GOT3 (cell line): ENCODE data around the gene ZNF783.
"Not testable (repeated sequence)": the region's sequence is repeated elsewhere in the genome, so short reads cannot be mapped to it uniquely, and the experiment has no call there.

Experiments
- DNase-seq: peaks from one replicate; lab custom pipeline; 2025; ENCODE audit warnings: mixed read lengths; lab: John Stamatoyannopoulos, UW

The ZNF783 gene

DNA sequence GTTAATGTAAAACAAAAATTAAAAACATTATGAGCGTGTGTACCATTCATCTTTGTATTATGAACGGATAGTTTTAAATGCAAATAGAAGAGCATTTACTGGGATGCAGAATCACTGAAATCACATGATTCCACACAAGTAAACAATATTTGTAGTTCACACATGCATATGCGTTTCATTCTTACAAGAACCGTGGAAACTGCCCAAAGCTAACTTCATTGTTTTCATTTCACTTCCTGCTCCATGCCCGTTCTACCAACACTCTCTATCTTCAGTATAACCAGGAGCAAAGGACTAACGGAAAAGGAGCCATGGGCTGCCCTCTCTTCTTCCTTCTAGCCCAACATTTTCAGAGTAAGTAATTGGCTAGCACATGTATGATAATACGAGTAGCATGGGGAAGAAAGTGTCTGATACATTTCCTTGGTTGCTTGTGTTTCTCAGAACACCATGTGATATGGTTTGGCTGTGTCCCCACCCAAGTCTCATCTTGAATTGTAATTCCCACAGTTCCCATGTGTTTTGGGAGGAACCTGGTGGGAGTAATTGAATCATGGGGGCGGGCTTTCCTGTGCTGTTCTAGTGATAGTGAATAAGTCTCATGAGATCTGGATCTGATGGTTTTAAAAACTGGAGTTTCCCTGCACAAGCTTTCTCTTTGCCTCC lies 38.8 kb downstream of the ZNF783 start:
- no peak for DNase-seq

DNA sequence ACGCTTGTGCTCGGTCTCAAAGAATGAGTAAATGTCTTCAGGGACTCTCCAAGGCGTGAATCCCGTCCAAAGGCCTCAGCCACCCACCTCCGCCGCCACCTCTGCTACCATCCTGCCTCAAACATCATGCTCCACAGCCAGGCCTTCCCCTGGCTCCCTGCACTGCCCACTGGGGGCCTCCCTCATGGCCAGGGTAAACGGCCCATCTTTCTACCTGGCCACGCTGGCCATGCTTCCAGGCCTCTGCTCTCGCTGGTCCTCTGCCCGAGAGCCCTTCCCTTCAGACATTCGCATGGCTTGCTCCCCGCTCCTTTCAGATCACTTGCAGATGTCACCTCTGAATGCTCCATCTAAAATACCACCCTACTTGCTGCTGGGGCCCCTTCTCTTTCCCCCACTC lies 40.2 kb downstream of the ZNF783 start:
- DNase-seq = no peak

DNA sequence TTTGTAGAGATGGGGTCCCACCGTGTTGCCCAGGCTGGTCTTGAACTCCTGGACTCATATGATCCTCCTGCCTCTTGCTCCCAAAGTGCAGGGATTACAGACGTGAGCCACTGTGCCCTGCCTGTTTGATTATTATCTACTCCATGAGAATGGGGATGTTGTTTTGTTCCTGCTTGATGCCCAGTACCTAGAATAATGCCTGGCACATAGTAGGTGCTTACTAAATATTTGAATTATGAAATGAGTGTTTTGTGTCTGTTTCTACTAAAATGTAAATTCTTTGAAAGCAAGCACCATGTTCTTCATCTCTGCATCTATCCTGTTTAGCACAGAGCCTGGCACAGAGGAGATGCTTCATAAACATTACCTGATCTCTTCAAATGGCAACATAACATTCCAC lies 40.9 kb downstream of the ZNF783 start:
- no peak for DNase-seq

DNA sequence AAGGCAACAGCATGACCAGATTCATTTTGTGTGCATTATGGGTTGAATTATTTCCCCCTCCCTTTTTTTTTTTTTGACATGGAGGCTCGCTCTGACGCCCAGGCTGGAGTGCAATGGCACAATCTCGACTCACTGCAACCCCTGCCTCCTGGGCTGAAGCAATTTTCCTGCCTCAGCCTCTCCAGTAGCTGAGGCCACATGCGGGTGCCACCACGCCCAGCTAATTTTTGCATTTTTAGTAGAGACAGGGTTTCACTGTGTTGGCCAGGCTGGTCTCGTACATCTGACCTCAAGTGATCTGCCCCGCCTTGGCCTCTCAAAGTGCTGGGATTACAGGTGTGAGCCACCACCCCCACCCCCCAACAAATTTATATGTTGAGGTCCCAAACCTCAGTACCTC lies 42.0 kb downstream of the ZNF783 start:
- no peak for DNase-seq

DNA sequence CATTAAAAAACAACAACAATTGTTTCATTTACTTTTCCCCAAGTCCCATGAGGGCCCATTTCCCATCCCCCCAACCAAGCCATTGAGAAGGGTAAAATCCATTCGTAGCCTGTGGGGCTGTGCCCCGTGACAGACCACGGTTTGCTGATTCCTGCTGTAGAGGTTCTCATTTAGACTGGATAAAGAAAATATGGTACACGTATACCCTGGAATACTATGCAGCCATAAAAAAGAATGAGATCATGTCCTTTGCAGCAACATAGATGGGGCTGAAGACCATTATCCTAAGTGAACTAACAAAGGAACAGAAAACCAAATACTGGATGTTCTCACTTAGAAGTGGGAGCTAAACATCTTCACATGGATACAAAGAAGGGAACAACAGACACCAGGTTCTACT lies 44.9 kb downstream of the ZNF783 start:
- DNase-seq = no peak

DNA sequence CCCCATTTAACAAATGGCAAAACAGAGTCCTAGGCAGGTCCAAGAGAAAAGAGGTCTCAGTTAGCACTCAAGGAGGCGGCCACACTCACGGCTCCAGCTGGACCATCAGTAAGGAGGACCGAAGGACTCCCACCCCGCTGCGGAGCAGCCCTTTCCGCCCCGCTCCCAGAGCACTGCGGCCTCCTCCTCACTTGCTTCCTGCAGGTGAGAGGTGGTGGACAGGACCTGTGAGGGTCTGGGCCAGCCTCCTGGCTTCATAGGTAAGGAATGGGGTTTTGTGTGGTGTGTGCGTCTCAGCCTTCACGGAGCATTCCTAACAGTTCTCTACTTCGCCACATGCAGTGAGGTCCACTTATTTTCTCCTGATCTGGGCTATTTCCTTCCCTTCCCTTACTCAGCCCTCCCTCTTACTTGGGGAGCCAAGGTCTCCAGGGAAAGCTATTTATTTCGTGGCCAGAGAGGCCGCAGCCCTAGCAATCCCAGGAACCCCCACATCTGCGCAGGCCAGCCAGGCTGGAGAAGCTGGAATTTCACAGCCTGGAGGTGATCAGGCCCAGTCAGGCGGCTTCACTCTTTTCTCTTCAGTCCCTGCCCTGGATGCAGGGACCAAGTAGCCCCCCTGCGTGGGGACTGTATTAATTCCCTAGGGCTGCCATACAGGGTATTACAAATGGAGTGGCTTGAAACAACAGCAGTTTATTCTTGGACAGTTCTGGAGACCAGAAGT lies 45.9 kb downstream of the ZNF783 start:
- DNase-seq = no peak

DNA sequence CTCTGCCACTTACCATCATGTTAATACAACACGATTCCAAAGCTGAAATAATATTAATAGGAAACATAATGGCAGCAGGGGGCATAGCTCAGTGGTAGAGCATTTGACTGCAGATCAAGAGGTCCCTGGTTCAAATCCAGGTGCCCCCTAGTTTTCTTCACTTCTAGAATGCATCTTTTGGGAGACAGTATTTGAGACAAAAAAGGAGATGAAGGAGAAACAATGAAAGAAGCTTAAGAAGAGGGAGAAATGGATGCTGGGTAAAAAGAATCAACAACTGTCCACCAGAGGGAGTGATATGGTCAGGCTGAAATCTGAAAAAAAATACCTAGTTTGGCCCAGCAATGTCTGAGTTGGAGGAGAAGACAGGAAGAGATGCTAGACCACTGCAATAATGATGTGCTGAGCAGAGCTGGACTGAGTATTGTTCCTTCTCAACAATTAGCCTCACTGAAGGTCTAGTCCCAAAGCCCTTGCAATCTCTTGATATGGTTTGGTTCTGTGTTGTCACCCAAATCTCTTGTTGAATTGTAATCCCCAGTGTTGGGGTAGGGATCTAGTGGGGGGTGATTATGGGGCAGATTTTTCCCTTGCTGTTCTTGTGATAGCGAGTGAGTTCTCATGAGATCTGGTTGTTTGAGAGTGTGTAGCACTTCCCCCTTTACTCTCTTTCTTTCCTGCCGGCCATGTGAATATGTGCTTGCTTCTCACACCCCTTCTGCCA lies 48.3 kb downstream of the ZNF783 start:
- no peak for DNase-seq

DNA sequence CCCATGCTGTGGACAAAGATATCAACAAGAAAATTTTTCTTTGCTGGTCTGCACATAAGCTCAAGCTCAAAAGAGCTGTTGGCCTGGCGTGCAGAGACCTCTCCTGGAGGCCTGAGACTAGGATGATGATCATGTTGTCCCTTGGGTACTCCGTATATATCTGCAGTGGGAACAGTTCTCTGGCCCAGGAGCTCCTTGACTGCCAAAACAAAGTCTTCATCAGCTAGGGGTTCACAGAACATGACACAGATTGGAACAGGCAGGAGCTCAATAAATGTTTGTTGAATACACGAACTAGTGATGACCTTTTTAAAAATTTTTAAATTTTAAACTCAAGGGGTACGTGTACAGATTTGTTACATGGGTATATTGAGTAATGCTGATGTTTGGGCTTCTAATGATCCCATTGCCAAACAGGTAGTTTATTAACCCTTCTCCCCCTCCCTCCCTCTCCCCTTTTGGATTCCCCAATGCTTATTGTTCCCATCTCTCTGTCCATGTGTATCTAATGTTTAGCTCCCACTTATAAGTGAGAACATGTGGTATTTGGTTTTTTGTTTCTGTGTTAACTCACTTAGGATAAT lies 49.1 kb downstream of the ZNF783 start:
- no peak for DNase-seq

DNA sequence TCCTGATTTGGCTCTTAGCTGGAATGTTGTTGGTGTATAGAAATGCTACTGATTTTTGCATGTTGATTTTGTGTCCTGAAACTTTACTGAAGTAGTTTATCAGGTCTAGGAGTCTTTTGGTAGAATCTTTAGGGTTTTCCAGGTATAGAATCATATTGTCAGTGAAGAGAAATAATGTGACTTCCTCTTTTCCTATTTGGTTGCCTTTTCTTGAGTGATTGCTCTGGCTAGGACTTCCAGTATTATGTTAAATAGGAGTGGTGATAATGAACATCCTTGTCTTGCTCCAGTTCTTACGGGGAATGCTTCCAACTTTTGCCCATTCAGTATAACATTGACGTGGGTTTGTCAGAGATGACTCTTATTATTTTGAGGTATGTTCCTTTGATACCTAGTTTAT lies 52.0 kb downstream of the ZNF783 start:
- DNase-seq = no peak

DNA sequence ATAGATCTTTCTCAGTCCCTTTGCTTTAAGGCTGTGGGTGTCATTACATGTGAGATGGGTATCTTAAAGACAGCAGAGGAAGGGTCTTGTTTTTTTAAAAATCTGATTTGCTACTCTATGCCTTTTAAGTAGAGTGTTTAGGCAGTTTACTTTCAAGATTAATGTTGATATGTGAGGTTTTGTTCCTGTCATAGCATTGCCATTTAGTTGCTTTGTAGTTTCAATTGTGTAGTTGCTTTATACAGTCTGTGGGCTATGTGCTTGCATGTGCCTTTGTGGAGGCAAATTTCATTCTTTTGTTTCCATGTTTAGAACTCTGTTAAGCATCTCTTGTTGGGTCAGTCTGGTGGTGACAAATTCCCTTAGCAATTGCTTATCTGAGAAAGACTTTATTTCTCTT lies 54.6 kb downstream of the ZNF783 start:
- no peak for DNase-seq

DNA sequence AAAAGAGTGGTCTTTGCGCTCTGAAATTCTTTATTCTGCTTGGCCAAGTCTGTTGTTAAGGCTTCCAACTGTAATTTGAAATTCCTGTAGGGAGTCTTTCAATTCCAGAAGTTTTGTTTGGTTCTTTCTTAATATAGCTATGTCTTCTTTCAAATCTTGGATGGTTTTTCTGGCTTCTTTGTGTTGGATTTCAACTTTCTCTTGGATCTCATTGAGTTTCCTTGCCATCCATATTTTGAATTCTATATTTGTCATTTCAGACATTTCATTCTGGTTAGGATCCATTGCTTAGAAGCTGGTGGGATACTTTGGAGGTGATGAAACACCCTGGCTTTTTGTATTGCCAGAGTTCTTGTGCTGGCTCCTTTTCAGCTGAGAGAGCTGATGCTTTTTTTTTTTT lies 55.5 kb downstream of the ZNF783 start:
- DNase-seq = no peak

DNA sequence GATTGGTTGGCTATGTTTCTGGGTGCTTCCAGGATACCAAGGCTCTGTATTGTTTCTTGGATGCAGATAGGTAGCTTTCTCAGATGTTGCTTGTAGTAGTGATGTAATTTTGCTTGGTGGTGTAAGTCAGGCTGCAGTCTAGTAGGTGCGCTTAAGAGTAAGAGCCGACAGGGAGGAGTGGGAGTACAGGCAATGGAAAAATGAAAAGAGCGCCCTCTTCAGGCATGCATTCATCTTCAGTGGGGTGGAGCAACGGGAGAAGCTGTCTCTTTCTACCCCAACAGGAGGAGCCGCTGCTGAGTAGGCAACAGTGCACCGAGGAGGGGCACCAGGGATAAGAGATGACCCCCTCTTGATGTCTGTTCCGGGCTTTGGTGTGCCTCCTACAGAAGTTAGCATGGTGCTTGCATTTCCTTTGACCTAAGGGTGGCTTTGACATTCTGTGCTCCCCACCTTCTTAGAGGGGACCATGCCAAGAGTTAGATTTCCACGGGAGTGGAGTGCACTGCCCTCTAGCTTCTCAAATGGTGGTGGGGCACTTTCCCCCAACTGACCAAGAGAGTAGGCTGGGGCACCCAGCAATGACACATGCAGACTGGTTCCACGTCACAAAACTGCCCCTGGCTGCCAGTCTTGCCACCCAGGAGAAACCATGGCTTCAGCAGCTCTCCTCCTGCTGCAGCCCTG lies 56.1 kb downstream of the ZNF783 start:
- DNase-seq = no peak

DNA sequence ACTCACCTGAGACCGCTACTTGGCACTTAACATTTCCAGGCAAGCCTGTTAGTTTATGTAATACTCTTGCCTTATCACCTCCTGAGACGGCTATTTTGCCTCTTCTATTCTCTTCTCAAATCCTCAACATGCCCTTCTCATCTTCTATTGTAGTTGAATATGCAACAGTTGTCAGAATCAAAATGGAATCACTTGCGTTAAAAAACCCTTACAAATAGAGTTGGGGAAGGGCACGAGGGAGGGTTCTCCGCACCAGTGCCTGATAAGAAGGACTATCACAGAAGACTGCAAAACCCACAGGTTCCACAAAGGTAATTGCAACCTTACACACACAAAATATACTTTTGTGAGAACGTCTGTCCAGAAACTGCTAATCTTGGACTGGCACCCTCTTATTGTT lies 57.4 kb downstream of the ZNF783 start:
- no peak for DNase-seq

DNA sequence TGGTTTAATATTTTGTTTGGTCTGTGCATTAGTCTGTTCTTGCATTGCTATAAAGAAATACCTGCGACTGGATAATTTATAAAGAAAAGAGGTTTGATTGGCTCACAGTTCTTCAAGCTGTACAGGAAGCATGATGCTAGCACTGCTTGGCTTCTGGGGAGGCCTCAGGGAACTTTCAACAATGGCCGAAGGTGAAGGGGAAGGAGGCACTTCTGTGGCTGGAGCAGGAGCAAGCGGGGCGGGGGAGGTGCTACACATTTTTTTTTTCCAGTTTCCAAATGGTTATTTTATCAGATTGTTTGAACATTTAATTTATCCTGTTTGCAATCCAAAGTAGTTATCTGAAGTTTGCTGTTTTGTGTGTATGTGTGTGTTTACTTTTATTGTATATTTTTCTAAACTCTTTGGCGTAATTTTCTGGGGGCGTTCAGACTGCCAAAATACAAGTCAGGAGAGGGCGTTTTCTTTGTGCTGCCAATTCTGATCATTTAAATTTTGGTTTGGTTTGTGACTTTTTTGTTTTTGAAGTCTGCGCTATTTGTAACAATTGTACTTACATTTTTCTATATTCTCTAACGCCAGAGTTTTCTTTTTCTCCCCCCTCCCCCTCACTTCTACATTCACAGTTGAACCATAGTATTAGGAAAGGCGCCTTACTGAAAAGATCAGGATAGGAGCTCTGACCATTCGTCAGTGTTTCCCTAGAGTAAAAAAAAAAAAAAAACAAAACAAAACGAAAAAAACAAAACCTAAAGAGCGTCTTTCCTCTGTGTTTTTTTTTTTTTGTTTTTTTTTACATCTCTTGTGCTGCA lies 58.5 kb downstream of the ZNF783 start:
- DNase-seq = no peak

DNA sequence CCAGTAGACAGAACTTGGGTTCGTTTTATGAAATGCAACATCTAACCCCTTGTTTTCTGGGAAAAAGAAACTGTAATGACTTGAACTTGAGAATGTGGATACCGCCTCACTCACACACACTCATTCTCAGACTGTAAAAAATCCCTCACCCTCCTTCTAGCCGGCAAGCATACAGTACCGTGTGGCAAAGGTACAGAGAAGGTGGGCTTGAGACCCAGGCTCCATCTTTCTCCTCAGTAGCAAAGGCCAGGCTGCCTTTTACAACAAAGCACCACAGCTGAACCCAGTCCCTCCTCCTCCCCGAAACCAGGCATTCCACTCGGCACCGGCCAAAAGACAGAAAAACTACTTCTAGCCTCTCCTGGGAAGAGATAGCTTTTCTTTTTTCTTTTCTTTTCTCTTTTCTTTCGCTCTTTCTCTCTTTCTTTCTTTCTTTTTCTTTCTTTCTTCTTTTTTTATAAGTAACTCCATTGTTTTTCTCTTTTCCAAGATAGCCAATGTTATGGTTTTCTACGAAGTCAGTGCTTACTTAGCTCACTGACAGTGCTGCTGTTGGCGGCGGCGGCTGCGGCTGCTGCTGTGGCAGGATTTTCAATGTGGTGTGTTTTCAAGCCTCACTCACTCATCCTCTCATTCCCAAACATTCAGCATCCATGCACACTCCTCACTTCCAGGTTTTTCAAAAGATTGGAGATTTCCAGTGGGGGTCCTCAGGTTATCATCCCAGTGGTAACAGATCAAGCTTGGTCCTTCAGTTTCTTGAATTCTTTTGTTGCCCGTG lies 59.3 kb downstream of the ZNF783 start:
- not testable (repeated sequence) for DNase-seq

DNA sequence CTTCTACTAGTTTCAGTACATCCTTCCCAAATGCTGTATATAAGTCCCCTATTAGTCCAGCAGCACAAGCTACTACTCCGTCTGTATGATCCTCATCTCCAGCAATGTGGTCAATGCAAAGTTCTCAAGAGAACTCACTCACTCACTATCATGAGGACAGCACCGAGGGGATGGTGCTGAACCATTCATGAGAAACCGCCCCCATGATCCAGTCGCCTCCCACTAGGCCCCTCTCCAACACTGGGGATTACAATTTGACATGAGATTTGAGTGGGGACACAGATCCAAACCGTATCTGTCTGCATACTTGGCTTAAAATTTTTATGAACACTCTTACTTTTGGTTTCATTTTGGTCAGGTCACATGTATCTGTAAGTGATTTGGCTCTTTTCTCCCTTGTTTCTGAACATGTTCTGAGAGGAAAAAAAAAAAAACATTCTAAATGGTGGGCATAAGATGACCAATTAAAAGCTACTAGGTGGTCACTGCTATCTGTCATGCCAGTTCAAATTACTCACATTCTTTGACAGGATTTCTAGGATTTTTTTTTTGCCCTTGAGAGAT lies 60.1 kb downstream of the ZNF783 start:
- DNase-seq = no peak

DNA sequence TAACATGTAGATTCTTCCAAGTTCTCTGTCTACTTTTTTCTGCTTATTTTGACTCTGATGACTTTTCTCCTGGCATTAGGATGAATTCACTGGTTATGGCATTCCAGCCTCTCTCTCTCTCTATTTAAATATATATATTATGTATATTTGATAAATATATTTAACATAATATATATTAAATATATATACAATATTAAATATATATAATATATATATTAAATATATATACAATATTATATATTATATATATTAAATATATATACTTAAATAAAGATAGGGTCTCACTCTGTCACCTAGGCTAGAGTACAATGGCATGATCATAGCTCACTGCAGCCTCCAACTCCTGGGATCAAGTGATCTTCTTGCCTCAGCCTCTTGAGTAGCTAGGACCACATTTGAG lies 60.7 kb downstream of the ZNF783 start:
- DNase-seq = no peak

DNA sequence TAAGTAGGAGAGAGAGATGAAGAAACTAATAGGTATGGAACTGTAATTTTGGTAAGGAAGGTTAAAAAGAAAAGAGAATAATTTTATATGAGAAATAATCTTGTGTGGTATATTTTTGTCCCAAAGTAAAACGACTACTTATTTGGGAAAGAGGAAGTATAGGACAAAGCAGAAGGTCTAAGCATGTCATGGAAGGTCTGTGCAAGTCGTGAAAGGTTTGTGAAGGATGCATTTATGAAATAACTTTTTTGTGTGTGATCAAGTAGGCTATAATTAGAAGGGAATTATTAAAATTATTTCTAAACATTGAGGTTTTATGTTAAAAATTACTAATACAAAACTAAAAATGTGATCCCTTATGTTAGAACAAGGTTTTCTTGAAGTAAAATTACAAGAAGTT lies 63.3 kb downstream of the ZNF783 start:
- DNase-seq = no peak

DNA sequence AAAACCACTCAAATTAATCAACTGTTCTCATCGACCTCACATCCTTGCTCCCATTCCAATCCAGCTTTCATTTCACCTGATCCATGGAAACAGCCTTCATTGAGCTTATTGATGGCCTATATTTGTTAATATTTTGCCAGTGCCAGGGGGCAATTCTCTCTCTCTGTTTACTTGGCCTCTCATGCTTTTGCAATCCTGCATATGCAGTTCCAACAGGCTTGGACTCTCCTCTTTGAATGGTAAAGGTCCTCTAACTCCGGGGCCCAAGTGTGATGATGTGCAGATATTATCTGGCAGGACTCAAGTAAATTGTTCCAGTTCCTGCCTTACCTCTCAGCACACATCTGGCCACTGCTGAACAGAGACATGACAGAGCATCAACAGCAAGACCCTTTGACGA lies 67.3 kb downstream of the ZNF783 start:
- no peak for DNase-seq

DNA sequence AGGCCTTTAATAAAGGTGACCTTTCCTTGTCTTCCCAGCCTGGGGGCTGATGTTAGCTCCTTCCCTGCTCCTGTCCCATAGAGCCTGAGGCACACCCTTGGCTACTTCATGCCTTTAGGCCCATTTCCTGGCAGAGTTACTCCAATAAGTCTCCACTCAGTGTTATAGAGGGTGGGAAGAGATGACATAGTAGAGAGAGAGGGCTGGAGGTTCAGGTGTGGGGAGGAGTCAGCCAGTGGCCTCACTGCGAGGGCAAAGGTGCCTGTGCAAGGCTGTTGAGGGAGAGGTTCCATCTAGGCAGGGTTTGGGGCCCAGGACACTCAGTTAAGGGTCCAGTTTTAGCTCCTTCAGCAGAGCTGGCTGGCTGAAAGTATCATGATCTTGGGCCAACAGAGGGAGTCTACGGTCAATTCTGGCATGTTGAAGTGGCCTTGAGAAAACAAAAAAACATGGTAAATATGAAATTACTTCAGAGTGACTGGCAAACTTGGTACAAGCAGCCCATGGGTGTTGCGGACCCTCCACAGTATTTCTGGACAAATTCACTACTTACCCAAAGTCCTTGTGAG lies 67.9 kb downstream of the ZNF783 start:
- no peak for DNase-seq
